Tibial artery (tissue), 4 donors: ENCODE results near the gene KRT4.

Experiments
- DNase-seq, 2 donors: peaks; one replicate each; pipeline ENCODE4 v3.0.0-alpha.2; 2019
- H3K27ac ChIP-seq, 2 donors: fragments of 200-600 bp; sonication (generic) in 1 of 2; 1 replicate in 1 of 2; 2 replicates in 1 of 2; pipeline ENCODE4 v1.5.1; 2018 to 2019; ENCODE audit warnings: mild to moderate bottlenecking in 1 of 2
- H3K27me3 ChIP-seq, 2 donors: fragments of 200-600 bp; sonication (generic) in 1 of 2; one replicate each; pipeline versions ENCODE4 v1.5.1 to v1.6.0; 2016 to 2019
- H3K36me3 ChIP-seq, 3 donors: fragments of 200-600 bp; sonication (generic) in 2 of 3; one replicate each; pipeline ENCODE4 v1.5.1; 2016 to 2019; ENCODE audit warnings: mild to moderate bottlenecking in 2 of 3
- H3K4me1 ChIP-seq, 4 donors: fragments of 200-600 bp; sonication (generic) in 2 of 4; 1 replicate in 3 of 4; 2 replicates in 1 of 4; pipeline ENCODE4 v1.5.1; 2016 to 2019
- H3K4me3 ChIP-seq, 2 donors: fragments of 200-600 bp; sonication (generic) in 1 of 2; 1 replicate in 1 of 2; 2 replicates in 1 of 2; pipeline ENCODE4 v1.5.1; 2018 to 2019; ENCODE audit warnings: mild to moderate bottlenecking in 2 of 2
- H3K9me3 ChIP-seq, 3 donors: fragments of 200-600 bp; sonication (generic) in 1 of 3; one replicate each; pipeline ENCODE4 v1.5.1; 2016 to 2019
- CTCF ChIP-seq, 2 experiments: fragments of 200-600 bp in 1 of 2; fragments of 450-650 bp in 1 of 2; IDR thresholded peaks; one replicate each; pipeline ENCODE4 v1.5.1; 2017 to 2019; ENCODE audit warnings: antibody characterized with exemption in 2 of 2, mild to moderate bottlenecking in 1 of 2, moderate library complexity in 1 of 2
- intact Hi-C: fragments of 100-400 bp; cut with DNase I; formaldehyde crosslinking; loops from one replicate; pipeline ENCODE4 v1.15.0; 2023; ENCODE audit warnings: low total_unique reads

The KRT4 gene

DNA sequence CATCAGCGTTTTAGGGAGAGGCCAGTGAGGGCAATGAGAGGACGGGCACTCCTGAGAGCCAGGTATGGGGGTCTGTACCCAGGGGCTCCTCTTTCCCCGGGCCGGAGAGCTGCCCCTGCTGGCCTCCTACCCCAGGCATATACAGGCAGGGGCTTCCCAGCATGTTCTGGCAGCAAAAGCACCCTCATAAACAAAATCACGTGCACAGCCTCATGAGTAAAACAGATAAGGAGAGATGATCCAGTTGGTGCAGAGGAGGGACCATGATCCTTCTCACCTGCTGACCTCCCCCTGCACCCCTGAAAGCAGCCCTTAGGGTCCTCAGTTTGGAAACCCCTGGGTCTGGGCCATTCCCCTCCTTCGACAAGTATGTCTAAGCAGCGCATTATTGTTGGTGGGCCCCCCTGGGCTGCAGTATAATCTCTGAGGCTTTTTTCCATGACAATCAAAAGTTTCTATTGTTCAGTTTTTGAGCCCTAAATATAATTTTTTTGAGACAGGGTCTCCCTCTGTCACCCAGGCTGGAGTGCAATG lies 5.0 kb upstream of the KRT4 start:
- H3K27ac ChIP-seq, result no peak overlapping the region
- peaks cover 0 to 10% (median 4%) of the 10 kb centered on the region in 4 donors for H3K4me1 ChIP-seq
- H3K36me3 ChIP-seq, result no peaks in the 10 kb centered on the region
- H3K27me3 ChIP-seq, result peaks cover 0 to 13% of the 10 kb centered on the region in 2 donors
- no peak for TF ChIP-seq CTCF (IDR thresholded peaks at IDR 0.05)
- no peak overlapping the region for H3K4me3 ChIP-seq
- no peak for DNase-seq
- no peaks in the 10 kb centered on the region for H3K9me3 ChIP-seq
- intact Hi-C loops, result no loop called here

DNA sequence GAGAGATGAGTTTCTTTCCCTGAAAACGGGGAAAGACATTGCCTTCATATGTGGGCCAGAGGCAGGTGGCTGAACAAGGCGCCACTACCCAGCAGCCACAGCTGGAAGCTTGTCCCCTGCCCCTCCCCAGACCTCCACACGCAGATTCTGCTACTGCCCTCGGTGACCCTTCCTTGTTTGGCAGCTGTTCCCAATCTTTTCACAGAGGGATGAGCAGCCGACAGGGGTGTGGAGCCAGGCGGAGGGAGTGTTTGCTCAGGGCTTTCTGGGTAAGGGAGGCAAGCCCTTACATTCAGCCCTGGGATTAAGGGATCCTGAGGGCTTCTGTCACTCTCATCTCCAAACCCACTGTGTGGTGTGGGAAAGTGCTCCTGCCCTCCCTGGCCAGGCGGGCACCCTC lies 4.5 kb upstream of the KRT4 start:
- intact Hi-C loops, result no loop called here
- TF ChIP-seq CTCF (IDR thresholded peaks at IDR 0.05), result no peak
- Histone ChIP-seq H3K4me1 (peaks cover 0 to 10% (median 4%) of the 10 kb centered on the region in 4 donors), H3K36me3 (no peaks in the 10 kb centered on the region), H3K27ac (no peak overlapping the region), H3K27me3 (peaks cover 0 to 13% of the 10 kb centered on the region in 2 donors), H3K4me3 (no peak overlapping the region), H3K9me3 (no peaks in the 10 kb centered on the region)
- DNase-seq, result no peak

DNA sequence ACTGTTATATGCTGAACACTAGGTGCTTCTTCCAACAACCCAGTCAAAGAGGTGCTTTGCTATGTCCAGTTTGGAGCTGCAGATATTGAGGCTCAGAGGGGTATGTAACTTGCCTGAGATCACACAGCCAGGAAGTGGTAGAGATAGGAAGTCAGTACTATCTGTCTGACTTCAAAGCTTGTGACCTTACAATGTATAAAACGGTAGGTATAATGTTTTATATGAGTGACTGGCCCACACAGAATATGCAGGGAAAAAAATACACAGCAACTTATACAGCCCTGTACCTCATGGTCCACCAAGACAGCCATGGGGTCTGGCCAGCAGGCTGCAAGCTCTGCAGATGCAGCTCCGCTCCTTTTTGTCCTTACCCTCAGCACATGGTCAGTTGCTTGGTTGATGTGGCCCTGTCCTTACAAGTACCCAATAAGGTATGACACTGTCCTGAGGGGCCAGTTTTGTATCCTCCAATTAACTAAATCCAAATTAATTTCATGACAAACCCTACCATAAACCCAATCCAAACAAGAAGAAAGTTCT lies 3.9 kb upstream of the KRT4 start:
- H3K36me3 ChIP-seq, result no peaks in the 10 kb centered on the region
- peaks cover 0 to 10% (median 4%) of the 10 kb centered on the region in 4 donors for H3K4me1 ChIP-seq
- TF ChIP-seq CTCF (IDR thresholded peaks at IDR 0.05), result no peak
- H3K27me3 ChIP-seq, result peaks cover 0 to 13% of the 10 kb centered on the region in 2 donors
- H3K9me3 ChIP-seq, result no peaks in the 10 kb centered on the region
- no peak overlapping the region for H3K4me3 ChIP-seq
- H3K27ac ChIP-seq, result no peak overlapping the region
- DNase-seq, result no peak
- intact Hi-C loops, result no loop called here

DNA sequence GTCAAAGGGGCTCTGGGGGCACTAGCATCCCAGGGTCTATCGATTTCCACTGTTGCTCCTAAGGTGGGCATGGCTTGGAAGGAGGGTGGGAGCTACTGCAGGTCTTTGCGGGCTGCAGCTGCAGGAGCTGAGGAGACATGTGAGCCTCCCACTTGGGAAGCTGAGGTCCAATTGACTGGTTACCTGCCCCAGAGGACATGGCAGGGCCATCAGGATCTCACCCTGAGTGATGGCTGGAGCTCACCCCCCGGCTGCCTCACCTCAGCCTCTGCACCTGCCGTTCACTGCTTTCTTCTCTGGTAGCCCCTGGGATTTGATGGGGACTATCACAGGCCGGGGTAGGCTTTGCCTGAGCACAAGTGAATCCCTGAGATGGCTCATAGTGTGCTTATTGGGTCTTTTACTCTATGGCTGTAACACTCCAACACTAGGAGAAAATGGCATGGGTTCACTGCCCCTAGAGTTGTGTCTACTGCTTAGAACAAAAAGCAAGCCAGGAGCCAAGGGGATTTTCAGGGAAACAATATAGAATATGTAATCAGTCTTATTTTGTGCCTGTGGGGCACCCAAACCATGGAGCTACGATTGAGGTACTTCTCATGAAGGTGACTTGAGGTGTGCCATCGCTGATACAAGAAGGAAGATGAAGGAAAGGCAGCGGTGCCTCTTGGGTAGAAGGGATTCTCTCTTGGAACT lies 3.2 kb upstream of the KRT4 start:
- H3K36me3 ChIP-seq, result no peaks in the 10 kb centered on the region
- no peak overlapping the region for H3K4me3 ChIP-seq
- DNase-seq, result no peak
- H3K4me1 ChIP-seq, result peaks cover 0 to 4% (median 2%) of the 10 kb centered on the region in 4 donors
- H3K27ac ChIP-seq, result no peak overlapping the region
- intact Hi-C loops, result no loop called here
- peaks cover 0 to 13% of the 10 kb centered on the region in 2 donors for H3K27me3 ChIP-seq
- H3K9me3 ChIP-seq, result no peaks in the 10 kb centered on the region
- TF ChIP-seq CTCF (IDR thresholded peaks at IDR 0.05), result no peak

GRCh38 chr12:52815676-52816588 lies 2.0 kb upstream of the KRT4 start:
- peaks cover 0 to 13% of the 10 kb centered on the region in 2 donors for H3K27me3 ChIP-seq
- H3K9me3 ChIP-seq, result no peaks in the 10 kb centered on the region
- no peaks in the 10 kb centered on the region for H3K4me1 ChIP-seq
- no peak for DNase-seq
- H3K4me3 ChIP-seq, result no peak overlapping the region
- H3K36me3 ChIP-seq, result no peaks in the 10 kb centered on the region
- intact Hi-C loops, result no loop called here
- no peak overlapping the region for H3K27ac ChIP-seq
- TF ChIP-seq CTCF (IDR thresholded peaks at IDR 0.05), result no peak
